Fibroblast of lung (primary cell): ENCODE results near the gene PSMB8.

Experiments
- EZH2 ChIP-seq: IDR thresholded peaks from 2 replicates; pipeline ENCODE4 v1.5.1; 2012; ENCODE audit warnings: low read length, control low read depth, mild to moderate bottlenecking; ENCODE audit errors: missing control alignments
- TF ChIP-seq, protein P1 (sequence below), 2 donors: IDR thresholded peaks in 1 of 2; conservative IDR thresholded peaks in 1 of 2; 1 replicate in 1 of 2; 2 replicates in 1 of 2; pipeline ENCODE4 v1.5.1; 2011 to 2012; ENCODE audit warnings: low read length in 2 of 2, control low read depth in 1 of 2, inconsistent platforms in 1 of 2, low read depth in 1 of 2, mild to moderate bottlenecking in 1 of 2

DNA sequence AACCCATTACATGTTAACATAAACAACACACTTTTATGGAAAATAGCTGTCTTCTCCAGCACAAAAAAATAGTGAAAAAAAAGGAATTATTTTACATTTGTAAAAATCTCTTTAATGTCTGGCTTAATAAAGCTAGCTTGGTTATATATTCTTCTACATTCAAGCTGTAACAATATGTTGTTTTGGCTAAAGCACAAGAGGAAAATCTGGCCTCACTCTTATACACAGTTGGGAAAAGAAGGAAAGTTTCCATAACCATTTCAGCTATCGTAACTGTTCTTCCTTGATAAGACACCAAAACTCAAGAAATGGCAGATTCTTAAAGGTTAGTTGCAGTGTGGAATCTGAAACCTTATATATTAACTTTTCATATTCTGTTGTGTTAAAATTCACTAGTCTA lies 34.7 kb downstream of the PSMB8 start:
- TF ChIP-seq, protein P1, sequence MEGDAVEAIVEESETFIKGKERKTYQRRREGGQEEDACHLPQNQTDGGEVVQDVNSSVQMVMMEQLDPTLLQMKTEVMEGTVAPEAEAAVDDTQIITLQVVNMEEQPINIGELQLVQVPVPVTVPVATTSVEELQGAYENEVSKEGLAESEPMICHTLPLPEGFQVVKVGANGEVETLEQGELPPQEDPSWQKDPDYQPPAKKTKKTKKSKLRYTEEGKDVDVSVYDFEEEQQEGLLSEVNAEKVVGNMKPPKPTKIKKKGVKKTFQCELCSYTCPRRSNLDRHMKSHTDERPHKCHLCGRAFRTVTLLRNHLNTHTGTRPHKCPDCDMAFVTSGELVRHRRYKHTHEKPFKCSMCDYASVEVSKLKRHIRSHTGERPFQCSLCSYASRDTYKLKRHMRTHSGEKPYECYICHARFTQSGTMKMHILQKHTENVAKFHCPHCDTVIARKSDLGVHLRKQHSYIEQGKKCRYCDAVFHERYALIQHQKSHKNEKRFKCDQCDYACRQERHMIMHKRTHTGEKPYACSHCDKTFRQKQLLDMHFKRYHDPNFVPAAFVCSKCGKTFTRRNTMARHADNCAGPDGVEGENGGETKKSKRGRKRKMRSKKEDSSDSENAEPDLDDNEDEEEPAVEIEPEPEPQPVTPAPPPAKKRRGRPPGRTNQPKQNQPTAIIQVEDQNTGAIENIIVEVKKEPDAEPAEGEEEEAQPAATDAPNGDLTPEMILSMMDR (conservative IDR thresholded peaks at IDR 0.05 in 1 of 2, IDR thresholded peaks at IDR 0.05 in 1 of 2; ENCODE audit: low read depth in 1 of 2, low read length in 2 of 2): no peak
- no peak for TF ChIP-seq EZH2
